EH (cell line): ENCODE measurements around the gene CPED1.
"Not testable (repeated sequence)": the region's sequence is repeated elsewhere in the genome, so short reads cannot be mapped to it uniquely, and the experiment has no call there.

Source experiments
- DNase-seq: peaks from one replicate; pipeline ENCODE4 v3.0.0-alpha.2; 2015; ENCODE audit warnings: low read depth

The CPED1 gene

GRCh38 chr7:121071662-121072061, 83.2 kb downstream of the CPED1 start:
- no peak for DNase-seq

- no peak for DNase-seq
These were observed 84.3 kb downstream of the CPED1 start for GRCh38 chr7:121072826-121073225.

GRCh38 chr7:121073463-121074099, 85.1 kb downstream of the CPED1 start:
- peak; percentile 50 for DNase-seq

- DNase-seq = not testable (repeated sequence)
These were observed 86.9 kb downstream of the CPED1 start for GRCh38 chr7:121075424-121075841.

- no peak for DNase-seq
These were observed 87.4 kb downstream of the CPED1 start for GRCh38 chr7:121075952-121076349.

DNA sequence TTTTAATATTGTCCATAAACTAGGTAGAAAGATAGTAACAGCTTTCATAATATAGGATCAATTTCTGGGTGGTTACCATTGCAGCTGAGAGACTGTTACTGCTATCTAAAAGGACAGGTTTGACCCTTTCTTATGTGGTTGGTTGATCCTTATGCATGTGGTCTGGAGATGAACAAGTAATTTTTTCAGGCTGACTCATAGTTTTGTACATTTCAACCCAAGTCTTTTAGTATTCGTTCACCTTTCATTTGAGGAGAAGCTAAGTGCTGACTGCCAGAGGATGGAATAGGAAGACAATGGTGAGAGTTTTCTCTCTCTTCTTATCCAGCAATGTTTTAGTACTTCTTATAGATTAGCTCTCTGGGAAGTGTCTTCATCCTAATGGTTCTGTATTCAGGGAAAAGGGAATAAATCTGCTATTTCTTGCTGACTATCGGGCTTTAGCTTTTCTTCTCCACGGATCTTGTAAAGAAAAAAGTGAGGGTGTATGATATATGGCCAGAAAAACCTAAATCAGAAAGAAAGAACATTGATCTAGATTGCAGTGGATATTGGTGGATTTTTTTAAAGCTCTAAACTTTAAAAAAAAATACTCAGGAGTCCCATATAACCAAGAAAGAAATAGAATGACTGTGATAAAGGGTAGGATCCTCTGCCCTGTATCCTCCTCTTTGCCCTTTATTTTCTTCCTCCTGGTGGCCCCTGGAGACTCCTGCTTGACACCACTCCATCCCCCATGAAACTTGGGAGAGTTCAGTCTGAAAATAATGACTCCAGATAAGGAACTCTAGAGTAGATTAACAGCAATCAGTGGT, 88.0 kb downstream of the CPED1 start:
- peak; percentile 76 for DNase-seq

- no peak for DNase-seq
These were observed 88.7 kb downstream of the CPED1 start for GRCh38 chr7:121077165-121077630.

- no peak for DNase-seq
These were observed 90.3 kb downstream of the CPED1 start for GRCh38 chr7:121078701-121079227.

DNA sequence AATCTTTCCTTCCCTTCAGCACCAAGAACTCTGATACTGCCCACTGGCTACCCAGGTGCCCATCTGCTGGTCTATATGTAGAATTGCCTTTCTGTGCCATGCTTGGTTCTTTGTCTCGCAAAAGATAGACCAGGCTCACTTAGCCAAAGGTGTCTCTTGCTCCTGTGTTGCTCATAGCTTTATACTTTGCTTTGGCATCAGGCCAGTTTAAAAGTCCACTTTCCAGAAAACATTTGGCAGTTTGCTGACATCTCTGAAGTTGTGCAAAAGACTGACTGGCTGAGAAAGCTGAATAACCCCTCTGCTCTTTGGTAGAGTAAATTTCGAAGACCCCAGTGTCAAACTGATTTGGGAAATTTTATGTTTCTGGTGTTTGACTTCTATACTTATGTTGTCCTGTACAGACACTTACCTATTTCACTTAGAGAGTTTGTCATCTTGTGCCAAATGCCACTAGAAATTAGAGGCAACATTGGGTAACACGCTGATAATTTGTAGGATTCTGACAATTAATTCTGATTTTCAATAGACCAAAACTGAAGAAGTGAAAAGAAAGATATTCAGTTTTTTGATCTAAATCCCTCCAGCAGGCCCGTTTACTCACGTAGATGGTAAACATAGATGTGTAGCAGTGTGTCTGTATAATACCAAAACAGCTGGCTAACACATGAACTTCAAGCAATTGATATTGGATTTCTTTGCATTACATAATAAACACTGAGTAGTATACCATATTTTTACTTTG, 91.1 kb downstream of the CPED1 start:
- peak; percentile 16 for DNase-seq

DNA sequence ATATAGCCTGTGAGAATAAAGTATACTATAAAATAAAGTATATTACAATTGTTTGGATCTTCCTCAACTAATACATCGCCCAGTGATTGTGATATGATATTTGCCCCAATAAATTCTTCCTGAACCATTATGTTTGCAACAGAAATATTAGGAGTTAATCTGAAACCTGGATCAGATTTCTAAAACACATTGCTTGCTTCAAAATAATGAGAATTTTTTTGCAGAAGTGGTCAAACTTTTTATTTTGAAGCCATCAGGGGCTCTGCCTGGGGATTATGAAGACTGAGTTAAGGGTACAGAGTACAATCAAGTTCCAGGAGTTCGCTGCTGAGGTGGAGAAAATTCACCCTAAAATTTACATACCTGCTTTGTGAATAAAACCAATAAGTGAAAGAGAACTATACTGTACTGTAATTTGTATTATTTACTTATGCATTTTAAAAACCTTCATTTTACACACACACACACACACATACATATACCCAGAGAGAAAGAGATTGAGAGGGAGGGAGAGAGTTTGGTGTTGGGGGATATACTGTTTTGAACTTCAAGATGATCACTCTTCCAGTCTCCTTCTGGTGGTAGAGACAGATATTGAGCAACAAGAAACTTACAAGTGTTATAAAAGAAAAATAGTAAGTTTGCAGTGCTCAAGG, 91.9 kb downstream of the CPED1 start:
- DNase-seq = no peak

- DNase-seq = no peak
These were observed 92.4 kb downstream of the CPED1 start for GRCh38 chr7:121080913-121081326.

GRCh38 chr7:121081327-121081936, 92.9 kb downstream of the CPED1 start:
- peak; percentile 77 for DNase-seq

DNA sequence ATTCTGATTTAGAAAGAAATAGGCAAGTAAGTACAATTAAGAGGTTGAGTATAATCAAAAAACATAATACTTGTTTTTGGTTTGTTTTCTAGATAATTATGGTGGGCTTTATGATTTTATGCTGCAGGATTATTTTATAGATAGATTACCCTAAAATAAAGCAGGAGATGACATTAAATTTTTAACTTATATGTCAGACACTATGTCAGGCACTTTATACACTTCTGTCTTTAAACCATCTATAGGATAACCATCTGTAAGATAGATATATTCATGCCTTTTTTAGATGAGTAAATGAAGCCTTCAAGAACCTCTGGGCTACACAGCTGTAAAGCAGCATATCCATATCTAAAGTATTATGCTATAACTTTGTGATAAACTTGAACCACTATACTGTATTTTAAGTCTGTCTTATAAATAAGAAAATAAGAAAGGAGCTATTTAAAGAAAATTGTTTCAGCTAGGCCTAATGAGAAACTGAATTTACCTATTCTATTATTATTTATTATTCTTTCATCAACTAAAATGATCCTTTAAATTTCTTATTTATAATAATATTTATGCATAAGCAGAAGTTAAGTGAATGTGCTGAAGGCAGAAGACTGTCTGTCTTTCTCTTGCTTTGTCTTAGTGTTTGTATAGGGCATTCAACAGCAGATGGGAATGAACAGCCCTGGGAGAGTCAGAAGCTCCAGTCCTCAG, 94.0 kb downstream of the CPED1 start:
- DNase-seq = no peak

- peak; percentile 67 for DNase-seq
These were observed 94.8 kb downstream of the CPED1 start for GRCh38 chr7:121083138-121083789.

DNA sequence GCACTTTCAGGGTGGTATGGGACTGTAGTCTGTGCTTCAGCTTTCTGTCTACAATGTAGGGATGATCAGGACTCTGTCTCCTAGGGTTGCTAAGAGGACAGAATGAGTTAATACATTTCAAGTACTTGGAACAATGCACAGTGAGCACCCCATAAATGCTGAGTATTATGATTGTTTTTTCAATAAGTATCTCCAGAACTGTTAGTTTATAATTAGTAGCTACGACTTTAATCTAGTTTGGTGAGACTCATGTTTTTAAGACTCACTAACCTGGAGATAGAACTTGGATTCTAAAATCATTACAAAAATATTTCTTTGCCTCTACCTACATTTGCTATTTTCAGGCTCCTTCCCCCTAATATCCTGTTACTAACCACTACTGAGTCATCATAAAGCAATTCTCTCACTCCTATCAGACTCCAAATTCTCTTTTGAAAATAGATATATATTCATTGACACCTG, 95.3 kb downstream of the CPED1 start:
- DNase-seq = peak; percentile 33

GRCh38 chr7:121084256-121084655, 95.7 kb downstream of the CPED1 start:
- no peak for DNase-seq

GRCh38 chr7:121084748-121085336, 96.3 kb downstream of the CPED1 start:
- DNase-seq = peak; percentile 96

DNA sequence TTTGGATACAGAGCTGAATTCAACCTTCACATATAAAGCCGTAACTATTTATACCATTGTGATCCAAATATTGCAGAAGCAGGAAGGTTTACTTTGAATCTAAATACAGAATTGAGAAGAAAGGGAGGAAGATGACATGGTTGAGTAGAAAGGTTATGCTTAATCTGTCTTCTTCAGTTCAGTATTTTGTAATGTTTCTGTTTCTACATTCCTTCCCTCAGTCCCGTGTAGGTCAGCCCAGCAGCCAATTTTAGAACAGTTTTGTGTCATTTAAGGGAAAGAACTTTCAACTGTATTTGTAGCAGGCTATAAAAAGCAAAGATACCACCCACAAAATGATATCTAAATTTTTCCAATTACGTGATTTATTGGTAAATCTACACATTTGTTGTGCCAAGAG, 97.4 kb downstream of the CPED1 start:
- peak; percentile 65 for DNase-seq

GRCh38 chr7:121088870-121089269, 100.4 kb downstream of the CPED1 start:
- DNase-seq = no peak

DNA sequence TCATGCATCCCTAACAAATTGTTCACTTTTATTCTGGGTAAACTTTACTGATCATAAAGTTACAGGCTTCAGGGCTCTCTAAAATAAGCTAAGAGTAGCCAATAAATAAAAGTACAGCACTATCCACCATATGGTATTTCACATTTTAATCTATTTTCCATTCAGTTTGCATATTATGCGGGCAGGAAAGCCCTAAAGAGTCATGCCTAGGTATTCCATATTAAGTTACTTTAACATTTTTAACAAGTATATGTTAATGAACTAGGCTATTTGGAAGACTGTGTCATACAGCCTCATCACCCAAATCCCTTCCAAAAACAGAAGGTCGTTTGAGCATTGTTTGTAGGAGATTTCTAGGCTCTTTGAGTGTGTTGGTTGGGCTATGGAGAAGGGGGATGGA, 106.3 kb downstream of the CPED1 start:
- no peak for DNase-seq
